CD4-positive, alpha-beta T cell treated with Interleukin-1 beta for 1 hour (primary cell): Measurements from ENCODE around the gene FBXO42.
"Not testable (repeated sequence)": the region's sequence is repeated elsewhere in the genome, so short reads cannot be mapped to it uniquely, and the experiment has no call there.

Experiments used
- DNase-seq, 2 donors: peaks; one replicate each; pipeline ENCODE4 v3.0.0-alpha.2; 2020 to 2022

Gene FBXO42

DNA sequence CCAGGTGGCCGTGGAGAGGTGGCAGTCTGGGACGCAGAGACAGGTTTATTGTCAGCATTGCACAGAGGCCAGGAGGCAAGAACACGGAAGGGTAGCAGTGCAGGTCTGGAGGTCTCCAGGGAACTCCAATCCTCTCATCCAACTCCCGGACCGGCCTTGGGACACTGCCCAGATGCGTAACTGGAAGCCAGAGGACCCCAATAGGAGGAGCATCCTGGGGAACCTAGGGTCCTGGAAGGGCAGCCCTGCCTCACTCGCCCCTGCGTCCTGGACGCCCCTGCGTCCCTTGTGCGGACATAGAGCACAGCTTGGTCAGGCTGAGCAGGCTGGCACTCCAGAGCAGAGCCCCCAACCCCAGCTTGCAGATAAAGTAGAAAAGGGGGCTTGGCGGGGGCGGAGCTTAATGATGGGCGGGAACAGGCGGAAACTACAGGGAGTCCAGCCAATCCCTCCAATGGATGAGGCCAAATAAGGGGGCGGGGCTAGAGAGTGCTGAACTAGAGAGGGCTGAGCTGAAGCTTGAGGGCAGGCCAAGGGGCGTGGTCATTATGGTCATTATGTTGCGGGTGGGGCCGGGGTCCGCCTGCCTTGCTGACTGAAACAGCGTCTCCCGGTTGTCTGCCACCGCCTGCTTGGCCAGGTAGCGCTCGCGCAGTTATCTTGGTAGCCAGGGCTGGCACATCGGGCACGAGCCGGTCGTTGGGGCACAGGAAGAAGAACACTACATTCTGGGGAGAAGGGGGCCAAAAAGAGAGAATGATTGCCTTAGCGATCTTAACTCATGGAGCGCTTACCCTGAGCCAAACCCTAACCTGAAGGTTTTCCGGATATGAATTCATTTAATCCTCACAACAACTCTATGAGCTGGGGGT lies 136.2 kb downstream of the FBXO42 start:
- DNase-seq, result peak; percentile 79 to 84

DNA sequence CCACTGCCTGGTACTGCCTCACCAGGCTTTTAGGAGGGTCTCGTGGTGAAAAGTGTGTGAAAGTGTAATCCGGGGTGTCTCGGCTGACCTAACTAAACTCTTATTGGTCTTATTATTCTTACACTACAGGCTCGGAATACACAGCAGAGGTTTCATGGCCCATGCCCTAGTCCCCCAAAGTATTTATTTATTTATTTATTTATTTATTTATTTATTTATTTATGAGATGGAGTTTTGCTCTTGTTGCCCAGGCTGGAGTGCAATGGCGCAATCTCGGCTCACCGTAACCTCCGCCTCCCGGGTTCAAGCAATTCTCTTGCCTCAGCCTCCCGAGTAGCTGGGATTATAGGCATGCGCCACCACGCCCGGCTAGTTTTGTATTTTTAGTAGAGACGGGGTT lies 137.0 kb downstream of the FBXO42 start:
- not testable (repeated sequence) for DNase-seq

DNA sequence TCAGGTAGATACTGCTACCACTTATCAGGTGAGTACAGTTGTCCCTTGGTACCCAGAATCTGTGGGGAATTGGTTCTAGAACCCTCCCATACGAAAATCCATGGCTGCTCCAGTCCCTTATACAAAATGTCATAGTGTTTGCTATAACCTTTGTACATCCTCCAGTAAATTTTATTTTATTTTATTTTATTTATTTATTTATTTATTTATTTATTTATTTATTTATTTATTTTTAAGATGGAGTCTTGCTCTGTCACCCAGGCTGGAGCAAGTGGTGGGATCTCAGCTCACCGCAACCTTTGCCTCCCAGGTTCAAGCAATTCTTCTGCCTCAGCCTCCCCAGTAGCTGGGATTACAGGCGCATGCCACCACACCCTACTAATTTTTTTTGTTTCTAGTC lies 138.7 kb downstream of the FBXO42 start:
- DNase-seq, result not testable (repeated sequence)

DNA sequence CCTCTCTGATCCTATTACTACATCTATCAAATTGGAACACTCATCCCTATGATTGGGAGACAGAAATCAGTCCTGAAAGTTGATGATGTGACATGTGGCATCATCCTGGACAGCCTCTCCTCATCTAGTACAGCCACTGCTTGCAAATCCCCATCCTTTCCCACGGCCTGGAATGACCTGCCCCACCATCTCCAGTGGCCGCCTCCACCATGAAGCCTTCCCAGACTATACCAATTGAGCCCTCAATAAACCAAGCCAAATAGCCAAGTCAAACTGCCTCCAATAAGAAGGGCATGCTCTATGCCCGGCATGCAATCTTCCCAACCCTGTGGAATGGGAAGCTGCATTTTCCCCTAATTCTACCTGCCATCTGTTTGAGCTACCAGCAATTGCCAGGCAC lies 139.3 kb downstream of the FBXO42 start:
- DNase-seq, result no peak

DNA sequence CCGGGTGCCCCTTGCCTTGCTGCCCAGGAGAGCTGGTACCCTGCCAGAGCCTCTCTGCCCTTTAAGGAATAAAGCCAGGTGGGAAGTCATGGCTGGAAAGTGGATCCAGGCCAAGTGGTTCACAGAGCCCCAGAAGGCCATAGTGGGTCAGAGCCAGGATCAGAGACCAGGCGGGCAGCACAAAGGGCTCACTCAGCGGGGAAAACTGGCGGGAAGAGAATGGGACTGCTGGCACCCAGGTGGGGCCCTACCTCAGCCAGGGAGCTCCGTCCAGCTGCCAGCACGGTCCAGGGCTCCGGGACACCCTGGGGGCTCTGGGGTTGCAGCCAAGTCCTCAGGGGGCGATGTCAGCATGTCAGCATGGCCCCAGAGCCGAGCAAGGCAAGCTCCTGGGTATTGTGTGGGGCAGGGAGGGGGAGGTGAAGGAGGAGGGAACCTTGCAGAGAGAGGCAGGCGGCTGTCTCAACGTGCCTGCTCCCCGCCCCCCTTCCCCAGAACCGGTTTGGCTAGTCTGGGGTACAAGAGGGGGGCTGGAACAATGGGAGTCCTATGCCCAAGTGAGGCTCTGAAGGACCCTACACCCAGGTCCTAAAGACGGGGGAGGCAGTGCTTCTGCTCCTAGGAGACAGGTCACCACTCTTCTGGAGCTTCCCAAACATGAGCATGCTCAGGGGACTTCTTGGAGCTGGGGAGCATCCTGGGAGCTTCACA lies 139.9 kb downstream of the FBXO42 start, which contains the start of gene ARHGEF19:
Gene ARHGEF19, minus strand, starts transcription at position 402 of the 711 bp plus-strand sequence. CDS start 3,598 bp downstream, outside the sequence.
- no peak for DNase-seq

DNA sequence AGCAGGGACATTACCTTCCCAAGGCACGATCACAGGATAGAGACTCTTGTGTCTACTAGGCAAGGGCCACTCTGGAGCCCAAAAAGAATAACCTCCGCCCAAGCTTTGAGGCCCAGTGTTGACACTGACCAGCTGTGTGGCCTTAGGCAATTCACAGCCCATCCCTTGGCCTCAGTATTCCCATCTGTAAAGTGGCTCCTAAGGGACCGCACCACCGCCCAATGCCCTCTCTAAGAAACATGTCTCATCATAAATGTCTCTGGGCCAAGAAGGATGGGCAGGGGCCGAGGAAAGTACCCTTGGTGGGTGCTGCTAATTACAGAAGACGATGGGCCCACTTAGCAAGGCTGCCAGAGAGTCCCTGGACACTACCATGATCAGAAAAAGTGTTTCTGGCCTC lies 140.5 kb downstream of the FBXO42 start:
- DNase-seq, result no peak

DNA sequence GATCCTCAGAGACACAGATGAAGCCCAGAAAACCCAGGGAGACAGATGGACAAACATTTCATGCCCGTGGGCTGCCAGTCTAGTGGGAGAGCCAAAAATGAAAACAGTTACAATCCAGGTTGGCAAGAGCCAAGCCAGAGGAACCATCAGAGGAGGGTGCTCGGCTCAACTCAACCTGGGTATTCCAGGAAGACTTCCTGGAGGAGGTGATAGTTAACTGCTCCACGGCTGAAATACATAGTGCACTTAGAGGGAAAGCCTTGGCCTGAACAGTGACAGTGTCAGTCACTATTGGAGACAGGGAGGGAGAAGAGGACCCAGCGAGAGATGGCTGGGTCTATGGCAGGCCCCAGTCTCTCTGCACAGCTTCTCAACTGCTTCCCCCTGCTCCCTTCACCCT lies 141.7 kb downstream of the FBXO42 start:
- DNase-seq, result no peak

DNA sequence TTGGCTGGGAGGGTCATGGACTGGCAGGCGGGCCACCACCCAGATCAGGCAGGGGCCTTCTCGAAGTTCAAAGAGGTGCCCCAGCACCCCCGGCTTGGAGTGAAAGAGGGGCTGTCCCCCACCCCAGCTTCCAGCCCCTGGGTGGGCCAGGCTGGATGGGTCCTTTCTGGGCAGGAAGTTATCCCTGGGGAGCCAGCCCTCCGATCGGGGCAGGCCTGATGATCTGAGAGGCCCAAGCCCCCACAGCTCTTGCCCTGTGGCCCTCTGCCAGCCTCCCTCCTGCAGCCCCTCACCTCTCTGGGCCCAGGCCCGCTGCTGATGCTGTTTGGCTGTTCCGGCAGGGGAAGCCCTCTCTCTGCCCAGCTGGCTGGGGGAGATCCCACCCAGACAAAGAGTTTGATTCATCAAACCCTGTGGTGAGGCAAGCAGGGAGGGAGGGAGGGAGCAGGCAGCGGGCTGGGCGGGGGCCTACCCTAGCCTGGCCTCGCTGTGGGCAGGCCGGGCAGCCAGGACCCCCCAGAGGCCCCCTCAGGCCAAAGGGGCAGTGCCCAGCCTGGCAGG lies 142.4 kb downstream of the FBXO42 start:
- DNase-seq, result no peak

DNA sequence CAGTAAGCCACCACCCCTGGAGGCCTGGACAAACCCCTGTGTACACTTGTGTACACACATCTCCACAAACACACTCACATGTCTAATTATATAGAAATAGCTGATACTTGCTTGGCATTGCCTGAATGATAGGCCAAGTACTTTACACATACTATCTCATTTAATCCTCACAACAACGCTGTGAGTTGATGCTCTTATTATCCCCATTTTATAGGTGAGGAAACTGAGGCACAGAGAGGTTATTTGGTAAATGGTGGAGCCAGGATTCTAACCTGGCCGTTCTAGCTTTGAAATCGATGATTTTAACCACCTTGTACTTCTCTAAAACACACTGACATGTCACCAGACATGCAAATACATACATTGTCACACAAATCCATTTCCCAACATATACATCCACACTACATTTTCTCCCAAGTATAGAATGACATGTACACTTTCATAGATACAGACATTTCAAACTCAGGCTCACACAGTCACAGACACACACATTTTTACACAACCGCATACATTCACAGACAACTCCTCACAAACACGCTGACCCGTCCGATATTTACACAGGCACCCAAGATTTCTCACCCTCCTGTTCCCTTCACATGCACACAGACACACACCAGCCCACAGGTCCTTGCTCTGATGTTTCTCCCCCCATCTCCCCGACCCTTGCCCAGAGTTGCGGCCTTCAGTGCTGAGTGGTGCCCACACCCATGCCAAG lies 143.0 kb downstream of the FBXO42 start:
- DNase-seq, result no peak

DNA sequence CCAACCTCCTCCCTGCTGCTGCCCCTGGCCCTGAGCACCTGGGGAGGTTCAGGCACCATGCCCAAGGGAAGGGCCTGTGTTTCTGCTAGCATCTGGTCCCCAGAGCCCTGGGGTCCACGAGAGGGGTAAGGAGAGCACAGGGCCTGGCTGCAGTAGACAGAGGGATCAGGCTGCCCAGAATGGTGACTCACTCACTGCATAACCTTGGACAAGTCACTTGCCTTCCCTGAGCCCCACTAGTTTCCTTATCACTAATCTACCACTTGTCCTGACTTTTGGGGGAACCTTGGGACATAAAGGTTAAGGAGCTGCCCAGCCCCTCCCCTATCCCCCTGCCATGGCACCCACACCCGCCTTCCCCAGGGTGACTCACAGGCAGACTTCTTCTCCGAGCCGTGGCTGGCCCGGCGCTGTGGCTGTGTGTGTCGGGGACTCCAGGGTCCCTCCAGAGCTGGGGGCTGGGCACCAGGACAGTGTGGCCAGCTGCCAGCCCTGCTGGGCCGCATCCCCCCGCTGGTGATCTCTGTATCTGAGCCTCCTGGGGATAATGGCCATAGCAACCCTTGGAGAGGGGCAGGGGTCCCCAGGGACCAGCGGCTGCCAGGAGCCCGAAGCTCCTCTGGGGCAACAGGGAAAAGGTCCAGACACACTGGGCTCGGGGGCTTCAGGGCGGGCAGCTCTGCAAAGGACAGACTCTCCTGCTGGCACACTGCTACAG lies 143.9 kb downstream of the FBXO42 start:
- DNase-seq, result no peak

DNA sequence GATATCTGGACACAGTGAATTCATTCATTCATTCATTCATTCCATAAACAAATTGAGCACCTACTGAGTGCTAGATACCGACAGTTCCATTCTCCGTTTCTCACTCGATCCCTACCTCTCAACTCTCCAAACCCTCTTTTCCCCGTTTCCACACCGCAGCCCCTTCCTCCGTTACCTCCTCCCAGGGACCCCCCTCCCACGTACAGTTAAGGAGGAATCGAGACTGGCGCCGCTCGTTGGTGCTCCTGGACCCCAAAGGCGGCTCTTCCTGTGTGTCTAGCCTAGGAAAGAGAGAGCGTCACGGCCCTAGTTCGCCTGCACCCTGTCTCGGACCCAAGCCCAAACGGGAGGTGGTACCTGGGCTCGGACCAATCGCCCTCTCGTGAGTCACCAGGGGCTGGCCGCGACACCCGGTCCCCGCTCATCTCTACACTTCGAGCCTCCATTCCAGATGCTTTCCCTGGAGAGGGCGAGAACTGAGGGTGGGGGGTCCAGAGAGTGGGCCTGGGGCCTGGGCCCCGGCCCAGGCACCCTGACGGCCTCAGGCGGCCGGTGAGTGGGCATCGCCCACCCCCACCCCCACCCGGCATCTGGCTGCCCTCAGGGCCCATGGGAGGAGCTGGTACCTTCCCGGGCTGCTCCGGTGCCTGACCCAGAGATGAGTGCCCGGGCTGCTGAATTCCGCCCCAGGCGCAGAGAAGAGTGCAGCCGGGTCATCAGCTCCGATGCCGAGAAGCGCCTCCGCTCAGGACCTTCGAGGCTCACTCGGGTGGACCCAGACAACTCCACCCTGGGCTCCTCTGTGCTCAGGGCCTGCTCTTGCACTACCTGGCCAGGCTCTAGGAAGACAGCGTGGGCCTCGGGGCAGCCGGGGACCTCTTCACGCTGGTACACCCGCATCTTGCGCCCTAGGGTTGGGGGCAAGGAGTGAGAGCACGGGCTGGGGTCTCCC lies 144.7 kb downstream of the FBXO42 start:
- no peak for DNase-seq

DNA sequence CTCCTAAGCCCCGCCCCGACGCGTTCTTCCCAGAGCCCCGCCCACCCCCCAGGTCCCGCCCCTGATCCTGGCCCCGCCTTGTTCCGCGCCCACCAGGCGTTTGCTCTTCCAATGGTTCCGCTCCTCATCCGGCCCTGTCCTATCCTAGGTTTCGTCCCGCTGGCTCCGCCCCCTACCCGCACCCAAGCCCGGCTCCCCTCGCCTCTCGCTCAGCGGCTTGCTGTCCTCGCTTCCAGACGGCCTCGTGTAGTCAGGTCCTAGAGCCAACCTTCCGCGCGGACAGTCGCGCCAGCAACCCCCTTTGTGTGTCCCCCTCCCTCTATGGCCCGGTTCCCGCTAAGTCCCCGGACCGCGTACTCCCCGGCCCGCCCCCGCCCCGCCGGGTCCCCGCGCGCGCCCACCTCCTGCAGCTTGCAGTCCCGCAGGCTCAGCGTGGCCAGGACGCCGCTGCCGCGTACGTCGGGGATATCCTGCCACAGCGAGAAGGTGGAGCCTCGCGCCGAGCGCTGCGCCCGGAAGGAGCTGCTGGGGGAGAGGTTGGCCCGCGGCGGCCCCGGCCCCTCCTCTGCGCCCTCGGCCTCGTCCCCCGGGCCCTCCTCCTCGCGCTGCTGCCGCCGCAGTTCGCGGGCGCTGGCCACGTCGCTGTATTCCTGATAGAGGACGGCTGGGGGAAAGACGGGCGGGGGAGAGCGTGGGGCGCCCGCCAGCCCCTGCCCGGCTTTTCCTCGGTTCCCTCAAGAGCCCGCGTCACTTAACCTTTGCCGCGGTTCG lies 145.5 kb downstream of the FBXO42 start:
- peak; percentile 94 to 95 for DNase-seq

DNA sequence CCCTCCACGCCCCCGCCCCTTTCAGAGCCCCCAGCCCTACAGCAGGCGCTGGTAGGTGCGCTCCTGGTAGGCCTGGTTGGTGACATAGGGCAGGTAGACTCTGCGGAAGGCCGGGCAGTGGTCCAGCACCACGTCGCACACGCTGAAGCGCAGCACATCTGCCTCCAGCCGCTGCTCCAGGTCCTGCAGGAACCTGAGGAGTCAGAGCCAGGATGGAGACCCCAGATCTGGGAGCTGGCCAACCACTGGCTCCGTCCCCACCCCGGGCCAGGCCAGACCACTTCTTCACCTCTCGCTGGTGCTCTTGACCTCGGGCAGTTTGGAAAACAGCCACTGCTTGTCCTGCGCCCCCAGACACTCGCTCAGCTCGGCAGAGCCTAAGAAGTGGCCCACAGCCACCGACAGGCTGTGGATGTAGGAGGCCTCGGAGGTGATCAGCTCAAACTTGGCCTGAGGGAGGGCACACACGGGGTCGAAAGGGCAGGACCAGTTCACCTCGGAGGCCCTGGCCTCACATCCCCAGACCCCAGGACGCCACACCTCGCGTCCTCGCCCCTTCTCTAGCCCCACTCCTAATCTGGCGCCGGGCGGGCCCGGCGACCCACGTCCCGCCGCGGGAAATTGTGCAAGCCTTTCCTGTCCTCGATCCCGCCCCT lies 146.3 kb downstream of the FBXO42 start:
- no peak for DNase-seq

DNA sequence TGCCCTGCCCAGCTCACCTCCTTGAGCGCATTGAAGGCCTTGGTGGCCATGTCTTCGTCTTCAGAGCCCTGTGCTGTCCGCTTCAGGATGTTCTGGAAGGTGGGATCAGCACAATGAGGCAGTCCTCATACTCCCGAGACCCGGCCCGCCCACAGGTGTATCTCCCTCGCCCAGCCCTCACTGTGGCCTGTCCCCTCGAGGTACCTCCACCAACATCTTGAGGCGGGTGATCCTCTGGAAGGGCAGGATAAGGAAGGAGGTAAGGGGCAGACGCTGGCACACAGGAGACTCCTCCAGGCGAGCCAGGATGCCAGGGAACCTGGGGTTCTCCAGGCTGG lies 147.0 kb downstream of the FBXO42 start:
- no peak for DNase-seq

DNA sequence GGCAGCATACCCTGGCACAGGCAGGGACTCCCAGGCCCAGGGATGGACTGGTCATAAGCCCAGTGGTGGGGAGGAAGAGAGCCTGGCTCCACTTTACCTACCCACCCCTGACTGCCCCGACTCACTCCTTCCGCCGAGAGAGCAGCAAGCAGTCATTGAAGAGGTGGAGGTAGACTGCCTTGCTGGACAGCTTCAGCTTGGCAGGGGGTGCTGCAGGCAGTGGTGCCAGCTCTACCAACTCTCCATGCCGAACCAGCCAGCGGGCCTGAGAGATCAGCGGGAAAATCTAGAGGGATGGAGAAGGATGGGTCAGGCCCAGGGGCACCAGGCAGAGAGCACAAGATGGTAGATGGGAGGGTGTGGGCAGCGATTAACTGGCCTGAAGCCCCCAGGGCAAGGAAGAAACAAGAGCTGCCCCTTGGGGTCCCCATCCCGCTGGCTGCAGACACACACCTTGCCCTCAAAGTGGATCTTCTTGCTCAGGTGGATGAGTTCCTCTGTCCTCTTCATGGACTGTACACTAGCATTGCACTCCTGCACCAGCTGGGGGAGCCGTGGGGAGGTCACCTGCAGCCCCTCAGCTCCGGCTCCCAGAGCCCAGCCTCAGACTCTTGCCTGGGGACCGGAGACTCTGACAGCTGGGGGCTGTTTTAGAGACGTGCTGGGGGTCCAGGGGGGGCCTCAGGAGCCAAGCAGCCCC lies 147.5 kb downstream of the FBXO42 start:
- peak in 1 of 2 donors; percentile 41 for DNase-seq

DNA sequence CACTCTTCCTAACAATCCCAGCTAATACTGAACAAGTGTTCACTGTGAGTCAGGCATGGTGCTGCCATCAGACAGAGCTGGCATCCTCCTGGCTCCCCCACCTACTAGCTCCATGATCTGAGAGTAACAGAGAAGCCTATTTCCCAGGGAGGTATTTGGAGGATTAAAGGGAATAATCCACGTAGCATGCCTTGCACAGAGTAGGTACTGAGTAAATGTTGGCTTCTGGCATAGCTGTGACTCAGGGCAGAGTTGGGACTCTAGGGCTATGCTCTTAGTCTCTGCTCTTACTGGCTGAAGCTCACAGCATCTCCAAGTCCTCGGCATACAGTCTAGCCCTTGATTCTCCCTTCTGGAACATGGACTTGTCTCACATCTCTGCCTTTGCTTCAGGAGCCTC lies 148.1 kb downstream of the FBXO42 start:
- DNase-seq, result no peak

DNA sequence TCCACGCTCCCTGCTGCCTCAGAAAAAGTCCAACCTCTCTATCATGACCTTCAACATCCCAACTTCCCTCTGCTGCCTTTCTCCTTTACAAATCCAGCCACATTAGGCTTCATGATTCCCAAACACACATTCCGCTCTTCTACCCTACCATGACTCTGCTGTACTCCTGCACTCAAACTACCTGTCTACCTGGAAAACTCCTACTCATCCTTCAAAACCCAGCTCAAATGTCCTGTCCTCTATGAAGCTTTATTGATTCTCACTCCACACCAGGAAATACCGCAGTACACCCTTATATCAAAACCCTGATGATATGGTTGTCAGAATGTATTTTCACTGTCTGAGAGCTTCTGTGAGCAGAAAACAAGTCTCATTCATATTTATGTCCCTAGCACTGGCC lies 148.7 kb downstream of the FBXO42 start:
- DNase-seq, result no peak

DNA sequence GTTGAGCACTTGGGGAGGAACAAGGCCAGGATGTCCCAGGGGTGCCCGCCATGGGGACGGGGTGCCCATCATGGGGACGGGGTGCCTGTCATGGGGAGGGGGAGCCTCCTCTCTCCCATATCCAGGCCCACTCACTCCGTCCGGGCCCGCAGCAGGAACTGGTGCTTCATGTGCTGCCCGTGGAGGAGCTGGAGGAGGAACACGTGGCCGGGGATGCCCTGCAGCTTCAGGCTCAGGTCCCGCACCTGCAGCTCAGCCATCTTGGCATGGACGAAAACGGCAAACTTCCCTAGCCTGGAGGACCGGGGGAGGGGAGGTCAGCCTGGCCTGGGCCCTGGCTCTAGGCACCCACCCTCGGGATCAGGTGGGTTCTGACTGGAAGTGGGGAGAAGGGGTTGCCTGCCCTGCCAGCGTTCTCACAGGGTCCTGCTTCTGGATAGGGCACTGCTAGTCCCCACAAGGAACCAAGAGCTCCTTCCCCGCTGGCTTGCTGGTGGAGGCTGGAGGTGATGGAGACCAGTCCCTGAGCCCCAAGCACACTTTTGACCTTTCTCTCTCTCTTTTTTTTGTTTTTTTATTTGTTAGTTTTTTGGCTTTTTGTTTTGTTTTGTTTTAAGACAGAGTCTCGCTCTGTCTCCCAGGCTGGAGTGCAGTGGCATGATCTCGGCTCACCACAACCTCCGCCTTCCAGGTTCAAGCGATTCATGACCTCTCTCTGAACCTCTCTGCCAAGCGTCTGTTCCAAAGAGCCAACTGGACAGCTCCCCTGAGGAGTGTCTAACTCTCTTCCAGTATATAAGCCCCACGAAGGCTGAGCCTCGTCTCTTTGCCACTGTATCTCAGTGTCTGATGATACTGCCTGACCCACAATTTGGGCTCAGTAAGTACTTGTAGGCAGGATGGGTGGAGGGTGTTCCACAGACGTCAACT lies 149.7 kb downstream of the FBXO42 start:
- DNase-seq, result no peak
